Loucy (cell line): ENCODE measurements around the gene MGAT5.

Source experiments
- H2AFZ ChIP-seq: fragments of 200-600 bp; sonication (generic); 2 replicates; pipeline ENCODE4 v1.6.0; 2016; ENCODE audit warnings: antibody characterized with exemption, mild to moderate bottlenecking, low read length, moderate library complexity
- H3F3A ChIP-seq: fragments of 200-600 bp; 2 replicates; pipeline ENCODE4 v1.6.0; 2016; ENCODE audit warnings: antibody characterized with exemption, low read depth, mild to moderate bottlenecking
- H3K27me3 ChIP-seq: fragments of 200-600 bp; sonication (generic); 2 replicates; pipeline ENCODE4 v1.6.1; 2014; ENCODE audit warnings: low read length, mild to moderate bottlenecking; ENCODE audit not compliant: insufficient read depth, poor library complexity, severe bottlenecking
- H3K36me3 ChIP-seq: fragments of 200-600 bp; sonication (generic); 2 replicates; pipeline ENCODE4 v1.6.1; 2016; ENCODE audit warnings: low read length; ENCODE audit not compliant: insufficient read depth
- H3K4me1 ChIP-seq: fragments of 200-600 bp; sonication (generic); 2 replicates; pipeline ENCODE4 v1.5.1; 2014; ENCODE audit warnings: low read length, mild to moderate bottlenecking; ENCODE audit not compliant: insufficient read depth, poor library complexity, severe bottlenecking
- H3K4me2 ChIP-seq: fragments of 200-600 bp; sonication (generic); 2 replicates; pipeline ENCODE4 v1.6.0; 2014; ENCODE audit warnings: antibody characterized with exemption, low read length, low read depth, mild to moderate bottlenecking; ENCODE audit not compliant: poor library complexity, severe bottlenecking
- H3K4me3 ChIP-seq: fragments of 200-600 bp; sonication (generic); 2 replicates; pipeline ENCODE4 v1.5.1; 2014; ENCODE audit warnings: low read length, mild to moderate bottlenecking, mixed read lengths; ENCODE audit not compliant: poor library complexity, severe bottlenecking
- H3K79me2 ChIP-seq: fragments of 200-600 bp; sonication (generic); 2 replicates; pipeline ENCODE4 v1.6.1; 2014; ENCODE audit warnings: low read length; ENCODE audit not compliant: insufficient read depth
- H3K9ac ChIP-seq: fragments of 200-600 bp; sonication (generic); 2 replicates; pipeline ENCODE4 v1.6.0; 2014; ENCODE audit warnings: mild to moderate bottlenecking, low read depth, low read length, moderate library complexity; ENCODE audit not compliant: poor library complexity, severe bottlenecking
- H3K9me2 ChIP-seq: fragments of 200-600 bp; sonication (generic); replicated peaks from 2 replicates; pipeline ENCODE4 v1.6.1; 2016; ENCODE audit warnings: low read depth, low read length, mixed read lengths
- H3K9me3 ChIP-seq: fragments of 200-600 bp; sonication (generic); 2 replicates; pipeline ENCODE4 v1.6.1; 2014; ENCODE audit warnings: mild to moderate bottlenecking, antibody characterized with exemption, low read length, low read depth; ENCODE audit not compliant: insufficient read depth
- H4K20me1 ChIP-seq: fragments of 200-600 bp; sonication (generic); 2 replicates; pipeline ENCODE4 v1.6.0; 2014; ENCODE audit warnings: antibody characterized with exemption, low read length, mild to moderate bottlenecking; ENCODE audit not compliant: insufficient read depth, poor library complexity, severe bottlenecking
- EZH2phosphoT487 ChIP-seq: fragments of 200-600 bp; IDR thresholded peaks from 2 replicates; pipeline ENCODE4 v1.6.1; 2018; ENCODE audit warnings: antibody characterized with exemption, mild to moderate bottlenecking, moderate library complexity, borderline replicate concordance
- TF ChIP-seq, protein P1 (sequence below): fragments of 200-600 bp; sonication (generic); conservative IDR thresholded peaks from 2 replicates; pipeline ENCODE4 v1.5.1; 2014; ENCODE audit warnings: mild to moderate bottlenecking, antibody characterized with exemption, low read length

MGAT5 gene

DNA sequence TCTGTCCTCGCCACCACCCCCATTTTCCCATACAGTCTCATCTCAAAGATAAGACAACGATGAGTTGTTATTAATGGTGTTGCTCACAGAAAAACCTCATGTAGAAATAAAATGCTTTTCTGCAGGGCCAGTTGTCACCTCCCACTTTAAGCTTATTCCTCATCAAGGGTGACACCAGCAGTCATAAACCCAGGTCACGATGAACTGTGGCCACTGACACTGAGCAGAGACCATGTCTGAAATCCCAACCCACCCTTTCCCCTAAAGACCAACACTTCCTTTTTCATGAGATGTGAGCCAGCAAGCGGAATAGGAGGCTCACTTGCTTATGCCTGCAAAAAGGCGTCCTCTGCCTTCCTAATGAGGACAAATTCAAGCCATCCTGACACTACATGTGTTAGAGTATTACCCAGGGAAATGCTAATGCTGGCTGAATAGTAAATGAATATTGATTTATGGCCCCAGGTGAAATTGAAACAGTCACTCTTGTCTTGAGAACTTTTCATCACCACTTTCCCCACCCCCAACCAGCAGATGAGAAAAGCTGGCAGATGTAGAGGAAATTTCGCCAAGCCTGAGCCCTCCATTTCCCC lies 228.4 kb downstream of the MGAT5 start:
- Histone ChIP-seq H3K4me1 (no peaks in the 10 kb centered on the region), H3K79me2 (no peaks in the 10 kb centered on the region), H3K9ac (no peak overlapping the region), H2AFZ (no peak overlapping the region), H4K20me1 (no peaks in the 10 kb centered on the region), H3K4me3 (no peak overlapping the region), H3K4me2 (no peak overlapping the region), H3F3A (no peaks in the 10 kb centered on the region), H3K9me3 (no peaks in the 10 kb centered on the region), H3K9me2 (no peaks in the 10 kb centered on the region), H3K36me3 (no peaks in the 10 kb centered on the region), H3K27me3 (no peaks in the 10 kb centered on the region)
- TF ChIP-seq EZH2phosphoT487, result no peak
- TF ChIP-seq, protein P1, sequence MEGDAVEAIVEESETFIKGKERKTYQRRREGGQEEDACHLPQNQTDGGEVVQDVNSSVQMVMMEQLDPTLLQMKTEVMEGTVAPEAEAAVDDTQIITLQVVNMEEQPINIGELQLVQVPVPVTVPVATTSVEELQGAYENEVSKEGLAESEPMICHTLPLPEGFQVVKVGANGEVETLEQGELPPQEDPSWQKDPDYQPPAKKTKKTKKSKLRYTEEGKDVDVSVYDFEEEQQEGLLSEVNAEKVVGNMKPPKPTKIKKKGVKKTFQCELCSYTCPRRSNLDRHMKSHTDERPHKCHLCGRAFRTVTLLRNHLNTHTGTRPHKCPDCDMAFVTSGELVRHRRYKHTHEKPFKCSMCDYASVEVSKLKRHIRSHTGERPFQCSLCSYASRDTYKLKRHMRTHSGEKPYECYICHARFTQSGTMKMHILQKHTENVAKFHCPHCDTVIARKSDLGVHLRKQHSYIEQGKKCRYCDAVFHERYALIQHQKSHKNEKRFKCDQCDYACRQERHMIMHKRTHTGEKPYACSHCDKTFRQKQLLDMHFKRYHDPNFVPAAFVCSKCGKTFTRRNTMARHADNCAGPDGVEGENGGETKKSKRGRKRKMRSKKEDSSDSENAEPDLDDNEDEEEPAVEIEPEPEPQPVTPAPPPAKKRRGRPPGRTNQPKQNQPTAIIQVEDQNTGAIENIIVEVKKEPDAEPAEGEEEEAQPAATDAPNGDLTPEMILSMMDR, result no peak

DNA sequence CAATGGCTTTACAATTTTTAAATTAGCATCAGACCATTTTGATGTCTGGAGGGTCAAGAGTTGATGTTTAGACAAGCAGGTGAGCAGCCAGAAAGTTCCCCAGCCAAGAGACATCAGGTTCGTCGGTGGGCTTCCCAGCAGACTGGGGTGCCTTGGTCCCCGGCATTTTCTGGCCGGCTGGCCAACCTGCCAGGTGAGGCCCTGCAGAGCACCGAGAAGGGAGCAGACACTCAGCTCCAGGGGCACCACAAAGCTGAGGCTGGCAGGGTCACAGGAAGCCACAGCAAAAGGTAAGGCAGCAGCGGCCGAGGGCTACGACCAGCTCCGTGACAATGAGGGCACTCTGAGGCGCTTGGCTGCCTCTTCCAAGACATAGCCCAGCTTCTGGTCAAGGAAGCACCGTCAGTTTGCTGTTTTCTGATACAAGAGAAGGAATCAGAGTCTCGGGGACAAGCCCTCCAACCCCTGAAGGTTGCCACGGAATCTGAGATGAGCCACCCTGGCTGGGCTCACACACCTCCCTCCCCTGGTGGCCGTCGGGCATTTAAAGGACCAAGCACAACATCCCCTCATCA lies 229.0 kb downstream of the MGAT5 start:
- no peaks in the 10 kb centered on the region for H3K4me1 ChIP-seq
- no peak overlapping the region for H3K9ac ChIP-seq
- no peaks in the 10 kb centered on the region for H3K9me2 ChIP-seq
- H3K79me2 ChIP-seq, result no peaks in the 10 kb centered on the region
- H2AFZ ChIP-seq, result no peak overlapping the region
- H3F3A ChIP-seq, result no peaks in the 10 kb centered on the region
- H3K36me3 ChIP-seq, result no peaks in the 10 kb centered on the region
- TF ChIP-seq EZH2phosphoT487, result no peak
- TF ChIP-seq, protein P1, result no peak
- no peak overlapping the region for H3K4me3 ChIP-seq
- H3K4me2 ChIP-seq, result no peak overlapping the region
- H3K9me3 ChIP-seq, result no peaks in the 10 kb centered on the region
- no peaks in the 10 kb centered on the region for H4K20me1 ChIP-seq
- no peaks in the 10 kb centered on the region for H3K27me3 ChIP-seq

DNA sequence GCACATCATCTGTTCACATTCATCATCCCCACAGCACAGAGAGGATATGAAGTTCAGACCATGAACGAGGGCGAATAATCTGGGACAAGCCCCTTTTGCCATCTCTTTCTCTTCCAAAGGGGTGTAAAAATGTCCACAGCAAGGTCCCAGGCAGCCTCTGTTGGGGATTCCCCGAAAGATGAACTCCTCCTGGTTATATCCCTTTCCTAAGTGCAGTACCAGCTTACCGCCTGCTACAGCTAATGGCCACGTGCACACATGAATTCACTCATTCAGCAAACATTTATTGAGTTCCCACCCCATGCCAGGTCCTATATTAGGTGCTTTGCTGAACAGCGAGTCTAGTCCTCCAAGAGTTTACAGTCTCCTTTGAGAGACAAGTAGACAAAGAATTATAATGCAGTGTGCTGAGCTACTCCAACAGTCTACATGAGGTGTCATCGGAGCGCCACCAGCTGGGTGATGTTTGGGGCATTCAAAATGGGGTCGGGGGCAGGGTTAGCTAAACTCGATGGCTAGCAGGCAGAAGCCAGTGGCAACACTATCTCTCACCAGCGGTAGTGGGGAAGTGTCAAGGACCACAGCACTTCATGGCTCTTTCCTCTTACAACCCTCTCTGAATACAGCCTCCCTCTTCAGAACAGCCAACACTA lies 236.0 kb downstream of the MGAT5 start:
- Histone ChIP-seq H2AFZ (no peak overlapping the region), H3K36me3 (no peaks in the 10 kb centered on the region), H3K4me1 (no peaks in the 10 kb centered on the region), H3K9ac (no peak overlapping the region), H3K4me3 (no peak overlapping the region), H3K27me3 (no peaks in the 10 kb centered on the region), H3K9me3 (no peaks in the 10 kb centered on the region), H3K4me2 (no peak overlapping the region), H3K9me2 (no peaks in the 10 kb centered on the region), H3K79me2 (no peaks in the 10 kb centered on the region), H3F3A (no peaks in the 10 kb centered on the region), H4K20me1 (no peaks in the 10 kb centered on the region)
- no peak for TF ChIP-seq EZH2phosphoT487
- TF ChIP-seq, protein P1, result peak; percentile 22; the same call in 1 of the 2 replicates
